Measurements from ENCODE around the gene SLC9A9. TPM values are rescaled to one million over a fixed set of nuclear protein-coding genes. Genes with fewer than 3 reads are reported as not detected.

SLC9A9 gene
- total and polyA plus RNA-seq, 2 of the 8 experiments (the other 6 are each of a cell fraction or from before 2014, with no cell fraction given): 0.48 to 1.1 TPM

- TF ChIP-seq, protein P1, sequence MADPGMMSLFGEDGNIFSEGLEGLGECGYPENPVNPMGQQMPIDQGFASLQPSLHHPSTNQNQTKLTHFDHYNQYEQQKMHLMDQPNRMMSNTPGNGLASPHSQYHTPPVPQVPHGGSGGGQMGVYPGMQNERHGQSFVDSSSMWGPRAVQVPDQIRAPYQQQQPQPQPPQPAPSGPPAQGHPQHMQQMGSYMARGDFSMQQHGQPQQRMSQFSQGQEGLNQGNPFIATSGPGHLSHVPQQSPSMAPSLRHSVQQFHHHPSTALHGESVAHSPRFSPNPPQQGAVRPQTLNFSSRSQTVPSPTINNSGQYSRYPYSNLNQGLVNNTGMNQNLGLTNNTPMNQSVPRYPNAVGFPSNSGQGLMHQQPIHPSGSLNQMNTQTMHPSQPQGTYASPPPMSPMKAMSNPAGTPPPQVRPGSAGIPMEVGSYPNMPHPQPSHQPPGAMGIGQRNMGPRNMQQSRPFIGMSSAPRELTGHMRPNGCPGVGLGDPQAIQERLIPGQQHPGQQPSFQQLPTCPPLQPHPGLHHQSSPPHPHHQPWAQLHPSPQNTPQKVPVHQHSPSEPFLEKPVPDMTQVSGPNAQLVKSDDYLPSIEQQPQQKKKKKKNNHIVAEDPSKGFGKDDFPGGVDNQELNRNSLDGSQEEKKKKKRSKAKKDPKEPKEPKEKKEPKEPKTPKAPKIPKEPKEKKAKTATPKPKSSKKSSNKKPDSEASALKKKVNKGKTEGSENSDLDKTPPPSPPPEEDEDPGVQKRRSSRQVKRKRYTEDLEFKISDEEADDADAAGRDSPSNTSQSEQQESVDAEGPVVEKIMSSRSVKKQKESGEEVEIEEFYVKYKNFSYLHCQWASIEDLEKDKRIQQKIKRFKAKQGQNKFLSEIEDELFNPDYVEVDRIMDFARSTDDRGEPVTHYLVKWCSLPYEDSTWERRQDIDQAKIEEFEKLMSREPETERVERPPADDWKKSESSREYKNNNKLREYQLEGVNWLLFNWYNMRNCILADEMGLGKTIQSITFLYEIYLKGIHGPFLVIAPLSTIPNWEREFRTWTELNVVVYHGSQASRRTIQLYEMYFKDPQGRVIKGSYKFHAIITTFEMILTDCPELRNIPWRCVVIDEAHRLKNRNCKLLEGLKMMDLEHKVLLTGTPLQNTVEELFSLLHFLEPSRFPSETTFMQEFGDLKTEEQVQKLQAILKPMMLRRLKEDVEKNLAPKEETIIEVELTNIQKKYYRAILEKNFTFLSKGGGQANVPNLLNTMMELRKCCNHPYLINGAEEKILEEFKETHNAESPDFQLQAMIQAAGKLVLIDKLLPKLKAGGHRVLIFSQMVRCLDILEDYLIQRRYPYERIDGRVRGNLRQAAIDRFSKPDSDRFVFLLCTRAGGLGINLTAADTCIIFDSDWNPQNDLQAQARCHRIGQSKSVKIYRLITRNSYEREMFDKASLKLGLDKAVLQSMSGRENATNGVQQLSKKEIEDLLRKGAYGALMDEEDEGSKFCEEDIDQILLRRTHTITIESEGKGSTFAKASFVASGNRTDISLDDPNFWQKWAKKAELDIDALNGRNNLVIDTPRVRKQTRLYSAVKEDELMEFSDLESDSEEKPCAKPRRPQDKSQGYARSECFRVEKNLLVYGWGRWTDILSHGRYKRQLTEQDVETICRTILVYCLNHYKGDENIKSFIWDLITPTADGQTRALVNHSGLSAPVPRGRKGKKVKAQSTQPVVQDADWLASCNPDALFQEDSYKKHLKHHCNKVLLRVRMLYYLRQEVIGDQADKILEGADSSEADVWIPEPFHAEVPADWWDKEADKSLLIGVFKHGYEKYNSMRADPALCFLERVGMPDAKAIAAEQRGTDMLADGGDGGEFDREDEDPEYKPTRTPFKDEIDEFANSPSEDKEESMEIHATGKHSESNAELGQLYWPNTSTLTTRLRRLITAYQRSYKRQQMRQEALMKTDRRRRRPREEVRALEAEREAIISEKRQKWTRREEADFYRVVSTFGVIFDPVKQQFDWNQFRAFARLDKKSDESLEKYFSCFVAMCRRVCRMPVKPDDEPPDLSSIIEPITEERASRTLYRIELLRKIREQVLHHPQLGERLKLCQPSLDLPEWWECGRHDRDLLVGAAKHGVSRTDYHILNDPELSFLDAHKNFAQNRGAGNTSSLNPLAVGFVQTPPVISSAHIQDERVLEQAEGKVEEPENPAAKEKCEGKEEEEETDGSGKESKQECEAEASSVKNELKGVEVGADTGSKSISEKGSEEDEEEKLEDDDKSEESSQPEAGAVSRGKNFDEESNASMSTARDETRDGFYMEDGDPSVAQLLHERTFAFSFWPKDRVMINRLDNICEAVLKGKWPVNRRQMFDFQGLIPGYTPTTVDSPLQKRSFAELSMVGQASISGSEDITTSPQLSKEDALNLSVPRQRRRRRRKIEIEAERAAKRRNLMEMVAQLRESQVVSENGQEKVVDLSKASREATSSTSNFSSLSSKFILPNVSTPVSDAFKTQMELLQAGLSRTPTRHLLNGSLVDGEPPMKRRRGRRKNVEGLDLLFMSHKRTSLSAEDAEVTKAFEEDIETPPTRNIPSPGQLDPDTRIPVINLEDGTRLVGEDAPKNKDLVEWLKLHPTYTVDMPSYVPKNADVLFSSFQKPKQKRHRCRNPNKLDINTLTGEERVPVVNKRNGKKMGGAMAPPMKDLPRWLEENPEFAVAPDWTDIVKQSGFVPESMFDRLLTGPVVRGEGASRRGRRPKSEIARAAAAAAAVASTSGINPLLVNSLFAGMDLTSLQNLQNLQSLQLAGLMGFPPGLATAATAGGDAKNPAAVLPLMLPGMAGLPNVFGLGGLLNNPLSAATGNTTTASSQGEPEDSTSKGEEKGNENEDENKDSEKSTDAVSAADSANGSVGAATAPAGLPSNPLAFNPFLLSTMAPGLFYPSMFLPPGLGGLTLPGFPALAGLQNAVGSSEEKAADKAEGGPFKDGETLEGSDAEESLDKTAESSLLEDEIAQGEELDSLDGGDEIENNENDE (IDR thresholded peaks at IDR 0.05; ENCODE audit: insufficient replicate concordance, low read length): no peak
- TF ChIP-seq RNF2 (IDR thresholded peaks at IDR 0.05; ENCODE audit: borderline replicate concordance, low read depth, low read length, missing control alignments, poor library complexity, severe bottlenecking) (no peak), YY1 (IDR thresholded peaks at IDR 0.05; ENCODE audit: low read depth, low read length) (no peak), NRF1 (IDR thresholded peaks at IDR 0.05; ENCODE audit: low read depth, low read length) (no peak), SIRT6 (IDR thresholded peaks at IDR 0.05; ENCODE audit: low read length) (no peak), BRCA1 (IDR thresholded peaks at IDR 0.05; ENCODE audit: low read depth, low read length) (no peak)
Observed at GRCh38 chr3:143559296-143559695, 289.0 kb downstream of the SLC9A9 start (continued).
